Mesothelial cell of epicardium (in vitro differentiated cells): ENCODE measurements around the gene IL1RAPL2. TPM values are rescaled to one million over a fixed set of nuclear protein-coding genes. Genes with fewer than 3 reads are reported as not detected.
A peak's percentile ranks its signal among the peaks of the same experiment; 100 is the strongest.

Source experiments
- DNase-seq, 2 experiments: peaks; one replicate each; pipeline ENCODE4 v3.0.0; 2021; ENCODE audit warnings: low spot score in 2 of 2; ENCODE audit not compliant: unreplicated experiment in 2 of 2
- H3K27ac Mint-ChIP-seq: 2 replicates; pipeline ENCODE4 v1.8.0; 2021; ENCODE audit warnings: mixed read lengths
- H3K27me3 Mint-ChIP-seq: 2 replicates; pipeline ENCODE4 v1.8.0; 2021; ENCODE audit warnings: low read depth, mixed read lengths
- H3K36me3 Mint-ChIP-seq: 2 replicates; pipeline ENCODE4 v1.8.0; 2021; ENCODE audit warnings: mixed read lengths
- H3K4me1 Mint-ChIP-seq: 2 replicates; pipeline ENCODE4 v1.8.0; 2021; ENCODE audit warnings: mixed read lengths
- H3K4me3 Mint-ChIP-seq: 2 replicates; pipeline ENCODE4 v1.8.0; 2021; ENCODE audit warnings: mild to moderate bottlenecking, moderate library complexity, mixed read lengths
- H3K9me3 Mint-ChIP-seq: 2 replicates; pipeline ENCODE4 v1.8.0; 2021; ENCODE audit warnings: mixed read lengths
- CTCF ChIP-seq: fragments of 200-600 bp; sonication (generic); IDR thresholded peaks from one replicate; pipeline ENCODE4 v1.5.0; 2021; ENCODE audit warnings: antibody characterized with exemption; ENCODE audit not compliant: unreplicated experiment
- total RNA-seq: library from RNA; stranded (reverse); gene quantifications from 3 replicates; pipeline ENCODE4 v1.2.1, GENCODE V29; 2021

Gene IL1RAPL2
- total RNA-seq, 1 donor from 2014 or later = 0.92 TPM

- H3K4me1 Mint-ChIP-seq = no peaks in the 10 kb centered on the region
- H3K36me3 Mint-ChIP-seq = no peaks in the 10 kb centered on the region
- H3K27ac Mint-ChIP-seq = no peak overlapping the region
- no peak for TF ChIP-seq CTCF
- DNase-seq = no peak
- H3K27me3 Mint-ChIP-seq = no peaks in the 10 kb centered on the region
- no peak overlapping the region for H3K4me3 Mint-ChIP-seq
- H3K9me3 Mint-ChIP-seq = peaks cover 24% of the 10 kb centered on the region
These were observed 560.2 kb downstream of the IL1RAPL2 start for GRCh38 chrX:105126201-105126600.

DNA sequence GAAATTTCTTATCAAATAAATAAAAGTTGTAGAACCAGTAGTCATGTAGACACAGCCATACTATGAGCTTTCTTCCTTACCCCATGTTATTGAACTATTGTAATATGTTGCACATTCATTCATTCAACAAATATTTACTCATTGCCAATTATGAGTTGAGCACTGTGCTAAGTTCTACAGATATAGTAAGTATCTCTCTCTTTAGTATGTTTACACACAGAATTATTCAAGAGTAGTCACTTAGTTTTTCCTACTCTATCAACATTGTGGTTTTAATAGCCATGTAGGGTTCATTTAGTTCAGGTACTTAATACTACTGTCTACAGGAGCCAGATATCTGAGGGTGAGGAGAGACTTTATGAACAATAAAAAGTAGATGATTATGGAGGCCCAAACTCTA is 568.3 kb downstream of the IL1RAPL2 start:
- peaks cover 21% of the 10 kb centered on the region for H3K9me3 Mint-ChIP-seq
- H3K27ac Mint-ChIP-seq = no peak overlapping the region
- no peak for DNase-seq
- no peaks in the 10 kb centered on the region for H3K36me3 Mint-ChIP-seq
- no peak overlapping the region for H3K4me3 Mint-ChIP-seq
- H3K27me3 Mint-ChIP-seq = no peaks in the 10 kb centered on the region
- no peaks in the 10 kb centered on the region for H3K4me1 Mint-ChIP-seq
- TF ChIP-seq CTCF = no peak

DNA sequence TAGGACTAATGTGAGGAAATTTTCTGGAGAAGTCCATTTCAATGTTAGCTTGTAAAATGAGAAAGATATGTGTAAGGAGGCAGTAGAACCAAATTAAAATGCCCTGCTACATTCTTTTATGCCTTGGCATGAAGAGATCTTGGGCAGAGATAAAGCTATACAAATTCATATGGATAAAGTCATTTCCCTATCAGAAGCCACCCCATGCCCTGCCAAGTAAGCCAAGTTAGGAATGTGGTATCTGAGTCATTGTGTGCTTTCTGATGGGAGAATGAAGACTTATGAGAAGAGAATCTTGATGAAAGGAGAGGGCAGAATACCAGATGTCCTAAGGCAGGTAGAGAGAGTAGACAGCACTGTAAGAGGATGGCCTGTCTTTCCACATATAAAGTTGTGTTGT is 570.8 kb downstream of the IL1RAPL2 start:
- Mint-ChIP-seq H3K27ac (no peak overlapping the region), H3K36me3 (no peaks in the 10 kb centered on the region), H3K9me3 (peaks cover 15% of the 10 kb centered on the region), H3K4me1 (no peaks in the 10 kb centered on the region), H3K4me3 (no peak overlapping the region), H3K27me3 (no peaks in the 10 kb centered on the region)
- no peak for TF ChIP-seq CTCF
- DNase-seq = no peak

- Mint-ChIP-seq H3K27ac (peak overlapping the region; percentile 77), H3K27me3 (no peaks in the 10 kb centered on the region), H3K4me1 (peaks cover 8% of the 10 kb centered on the region), H3K4me3 (no peak overlapping the region), H3K9me3 (peaks cover 66% of the 10 kb centered on the region), H3K36me3 (no peaks in the 10 kb centered on the region)
- TF ChIP-seq CTCF = no peak
- no peak for DNase-seq
These were observed 584.0 kb downstream of the IL1RAPL2 start for GRCh38 chrX:105150036-105150435.

DNA sequence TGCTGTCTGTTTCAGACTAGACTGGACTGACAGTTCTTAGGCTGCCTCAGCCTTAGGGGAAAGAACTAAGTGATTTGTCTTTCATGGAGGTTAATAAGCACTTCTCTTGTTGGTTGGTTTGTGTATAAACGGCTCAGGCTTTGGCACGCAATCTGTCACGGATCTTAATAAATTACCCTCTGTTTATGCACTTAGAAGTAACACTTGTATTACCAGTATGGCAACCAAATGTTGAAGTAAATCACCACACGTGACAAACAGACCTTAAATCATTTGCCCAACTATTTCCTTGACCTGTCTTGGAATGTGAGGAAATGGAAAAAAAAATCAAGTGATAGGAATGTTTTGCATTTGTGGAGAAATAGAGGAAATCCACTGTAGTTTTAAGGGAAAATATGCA is 584.6 kb downstream of the IL1RAPL2 start:
- Mint-ChIP-seq H3K27me3 (no peaks in the 10 kb centered on the region), H3K4me3 (no peak overlapping the region), H3K36me3 (no peaks in the 10 kb centered on the region), H3K9me3 (peaks cover 64% of the 10 kb centered on the region), H3K27ac (peak overlapping the region; percentile 77), H3K4me1 (peaks cover 8% of the 10 kb centered on the region)
- no peak for TF ChIP-seq CTCF
- DNase-seq = no peak

DNA sequence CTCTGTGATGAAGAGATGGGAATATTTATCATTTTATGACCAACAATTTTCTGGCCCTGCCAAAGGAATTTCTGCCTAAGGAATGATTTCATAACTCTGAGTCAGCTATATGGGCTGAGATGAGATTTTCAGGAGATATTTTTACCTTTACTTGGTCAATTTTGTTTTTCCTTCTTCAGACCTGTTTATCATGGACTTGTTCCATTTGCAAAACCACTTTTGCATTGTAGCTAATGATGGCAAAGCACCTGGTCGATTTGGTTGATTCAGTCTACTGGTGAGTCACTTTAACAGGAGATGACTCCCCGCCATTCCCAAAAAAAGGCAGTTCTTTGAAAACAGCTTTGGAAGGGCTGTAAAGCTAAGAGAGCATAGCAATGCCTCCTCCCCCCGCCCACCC is 601.2 kb downstream of the IL1RAPL2 start:
- Mint-ChIP-seq H3K27ac (no peak overlapping the region), H3K9me3 (peaks cover 26% of the 10 kb centered on the region), H3K27me3 (no peaks in the 10 kb centered on the region), H3K4me3 (no peak overlapping the region), H3K4me1 (no peaks in the 10 kb centered on the region), H3K36me3 (no peaks in the 10 kb centered on the region)
- no peak for TF ChIP-seq CTCF
- no peak for DNase-seq
